Activated T-cell treated with anti-CD3 and anti-CD28 coated beads, Interleukin-2, amount 50 U/mL, for 24 hours (primary cell): ENCODE measurements around the gene ACACA.
A peak's percentile ranks its signal among the peaks of the same experiment; 100 is the strongest.

Source experiments
- DNase-seq: peaks from one replicate; pipeline ENCODE4 v3.0.0-alpha.2; 2020
- H3K27ac Mint-ChIP-seq: 2 replicates; pipeline ENCODE4 v1.8.0; 2020; ENCODE audit warnings: mild to moderate bottlenecking, mixed read lengths
- H3K27me3 Mint-ChIP-seq: 2 replicates; pipeline ENCODE4 v1.8.0; 2020; ENCODE audit warnings: mixed read lengths
- H3K36me3 Mint-ChIP-seq: 2 replicates; pipeline ENCODE4 v1.8.0; 2020; ENCODE audit warnings: low read depth, mixed read lengths
- H3K4me1 Mint-ChIP-seq: 2 replicates; pipeline ENCODE4 v1.8.0; 2020; ENCODE audit warnings: low read depth, mixed read lengths
- H3K4me3 Mint-ChIP-seq: 2 replicates; pipeline ENCODE4 v1.8.0; 2020; ENCODE audit warnings: mild to moderate bottlenecking, moderate library complexity, mixed read lengths
- H3K9me3 Mint-ChIP-seq: 2 replicates; pipeline ENCODE4 v1.8.0; 2020; ENCODE audit warnings: mixed read lengths

The ACACA gene

GRCh38 chr17:37106049-37106448 is 300.6 kb downstream of the ACACA start:
- no peak overlapping the region for H3K4me3 Mint-ChIP-seq
- H3K27ac Mint-ChIP-seq, result no peak overlapping the region
- no peak for DNase-seq
- peaks cover 84% of the 10 kb centered on the region for H3K36me3 Mint-ChIP-seq
- H3K4me1 Mint-ChIP-seq, result no peaks in the 10 kb centered on the region
- H3K9me3 Mint-ChIP-seq, result no peaks in the 10 kb centered on the region
- no peaks in the 10 kb centered on the region for H3K27me3 Mint-ChIP-seq

GRCh38 chr17:37103231-37103630 is 303.4 kb downstream of the ACACA start:
- Mint-ChIP-seq H3K9me3 (no peaks in the 10 kb centered on the region), H3K27ac (no peak overlapping the region), H3K4me3 (no peak overlapping the region), H3K27me3 (no peaks in the 10 kb centered on the region), H3K4me1 (no peaks in the 10 kb centered on the region), H3K36me3 (peaks cover 77% of the 10 kb centered on the region)
- no peak for DNase-seq

GRCh38 chr17:37101306-37101705 is 305.3 kb downstream of the ACACA start:
- H3K9me3 Mint-ChIP-seq, result no peaks in the 10 kb centered on the region
- no peak overlapping the region for H3K27ac Mint-ChIP-seq
- DNase-seq, result no peak
- H3K27me3 Mint-ChIP-seq, result no peaks in the 10 kb centered on the region
- H3K4me3 Mint-ChIP-seq, result no peak overlapping the region
- no peaks in the 10 kb centered on the region for H3K4me1 Mint-ChIP-seq
- H3K36me3 Mint-ChIP-seq, result peaks cover 79% of the 10 kb centered on the region

GRCh38 chr17:37100231-37100630 is 306.4 kb downstream of the ACACA start:
- no peak overlapping the region for H3K4me3 Mint-ChIP-seq
- H3K4me1 Mint-ChIP-seq, result no peaks in the 10 kb centered on the region
- H3K27me3 Mint-ChIP-seq, result no peaks in the 10 kb centered on the region
- H3K36me3 Mint-ChIP-seq, result peaks cover 81% of the 10 kb centered on the region
- no peak overlapping the region for H3K27ac Mint-ChIP-seq
- no peak for DNase-seq
- no peaks in the 10 kb centered on the region for H3K9me3 Mint-ChIP-seq

- Mint-ChIP-seq H3K36me3 (peaks cover 83% of the 10 kb centered on the region), H3K4me3 (no peak overlapping the region), H3K9me3 (no peaks in the 10 kb centered on the region), H3K27ac (peak overlapping the region; percentile 0), H3K4me1 (no peaks in the 10 kb centered on the region), H3K27me3 (no peaks in the 10 kb centered on the region)
- DNase-seq, result no peak
These were observed 307.5 kb downstream of the ACACA start for GRCh38 chr17:37098910-37099664.

- H3K4me3 Mint-ChIP-seq, result no peak overlapping the region
- DNase-seq, result no peak
- H3K27me3 Mint-ChIP-seq, result no peaks in the 10 kb centered on the region
- H3K27ac Mint-ChIP-seq, result no peak overlapping the region
- peaks cover 85% of the 10 kb centered on the region for H3K36me3 Mint-ChIP-seq
- no peaks in the 10 kb centered on the region for H3K4me1 Mint-ChIP-seq
- H3K9me3 Mint-ChIP-seq, result no peaks in the 10 kb centered on the region
These were observed 308.5 kb downstream of the ACACA start for GRCh38 chr17:37098152-37098551.

GRCh38 chr17:37097154-37097553 is 309.5 kb downstream of the ACACA start:
- no peak overlapping the region for H3K4me3 Mint-ChIP-seq
- no peak for DNase-seq
- peaks cover 5% of the 10 kb centered on the region for H3K4me1 Mint-ChIP-seq
- H3K9me3 Mint-ChIP-seq, result no peaks in the 10 kb centered on the region
- H3K27ac Mint-ChIP-seq, result no peak overlapping the region
- H3K36me3 Mint-ChIP-seq, result peaks cover 87% of the 10 kb centered on the region
- no peaks in the 10 kb centered on the region for H3K27me3 Mint-ChIP-seq

GRCh38 chr17:37096071-37096470 is 310.6 kb downstream of the ACACA start:
- DNase-seq, result no peak
- H3K4me1 Mint-ChIP-seq, result peaks cover 11% of the 10 kb centered on the region
- H3K27me3 Mint-ChIP-seq, result no peaks in the 10 kb centered on the region
- H3K9me3 Mint-ChIP-seq, result no peaks in the 10 kb centered on the region
- no peak overlapping the region for H3K27ac Mint-ChIP-seq
- H3K36me3 Mint-ChIP-seq, result peaks cover 88% of the 10 kb centered on the region
- H3K4me3 Mint-ChIP-seq, result no peak overlapping the region

- DNase-seq, result no peak
- Mint-ChIP-seq H3K27ac (no peak overlapping the region), H3K9me3 (no peaks in the 10 kb centered on the region), H3K4me1 (peaks cover 28% of the 10 kb centered on the region), H3K36me3 (peaks cover 91% of the 10 kb centered on the region), H3K27me3 (no peaks in the 10 kb centered on the region), H3K4me3 (no peak overlapping the region)
These were observed 312.2 kb downstream of the ACACA start for GRCh38 chr17:37094391-37094790.

- H3K27me3 Mint-ChIP-seq, result no peaks in the 10 kb centered on the region
- no peaks in the 10 kb centered on the region for H3K9me3 Mint-ChIP-seq
- DNase-seq, result no peak
- peaks cover 95% of the 10 kb centered on the region for H3K36me3 Mint-ChIP-seq
- peak overlapping the region; percentile 22 for H3K27ac Mint-ChIP-seq
- H3K4me1 Mint-ChIP-seq, result peaks cover 42% of the 10 kb centered on the region
- H3K4me3 Mint-ChIP-seq, result no peak overlapping the region
These were observed 313.9 kb downstream of the ACACA start for GRCh38 chr17:37092701-37093100.

GRCh38 chr17:37092071-37092470 is 314.6 kb downstream of the ACACA start:
- Mint-ChIP-seq H3K36me3 (peaks cover 95% of the 10 kb centered on the region), H3K4me3 (no peak overlapping the region), H3K27me3 (no peaks in the 10 kb centered on the region), H3K27ac (no peak overlapping the region), H3K4me1 (peaks cover 43% of the 10 kb centered on the region), H3K9me3 (no peaks in the 10 kb centered on the region)
- DNase-seq, result no peak

- DNase-seq, result no peak
- Mint-ChIP-seq H3K36me3 (peaks cover 95% of the 10 kb centered on the region), H3K4me3 (no peak overlapping the region), H3K9me3 (no peaks in the 10 kb centered on the region), H3K27ac (peak overlapping the region; percentile 88), H3K4me1 (peaks cover 43% of the 10 kb centered on the region), H3K27me3 (no peaks in the 10 kb centered on the region)
These were observed 315.7 kb downstream of the ACACA start for GRCh38 chr17:37090941-37091340.

- peaks cover 95% of the 10 kb centered on the region for H3K36me3 Mint-ChIP-seq
- H3K4me3 Mint-ChIP-seq, result peak overlapping the region; percentile 2
- H3K9me3 Mint-ChIP-seq, result no peaks in the 10 kb centered on the region
- peak overlapping the region; percentile 88 for H3K27ac Mint-ChIP-seq
- peak; percentile 46 for DNase-seq
- peaks cover 43% of the 10 kb centered on the region for H3K4me1 Mint-ChIP-seq
- no peaks in the 10 kb centered on the region for H3K27me3 Mint-ChIP-seq
These were observed 316.7 kb downstream of the ACACA start for GRCh38 chr17:37089956-37090355.

GRCh38 chr17:37088913-37089312 is 317.7 kb downstream of the ACACA start:
- peaks cover 93% of the 10 kb centered on the region for H3K36me3 Mint-ChIP-seq
- H3K4me1 Mint-ChIP-seq, result peaks cover 43% of the 10 kb centered on the region
- H3K9me3 Mint-ChIP-seq, result no peaks in the 10 kb centered on the region
- peak overlapping the region; percentile 83 for H3K27ac Mint-ChIP-seq
- no peak for DNase-seq
- H3K27me3 Mint-ChIP-seq, result no peaks in the 10 kb centered on the region
- H3K4me3 Mint-ChIP-seq, result no peak overlapping the region

GRCh38 chr17:37088459-37088858 is 318.2 kb downstream of the ACACA start:
- Mint-ChIP-seq H3K4me3 (no peak overlapping the region), H3K4me1 (peaks cover 43% of the 10 kb centered on the region), H3K9me3 (no peaks in the 10 kb centered on the region), H3K27me3 (no peaks in the 10 kb centered on the region), H3K27ac (peak overlapping the region; percentile 52), H3K36me3 (peaks cover 91% of the 10 kb centered on the region)
- DNase-seq, result no peak

- no peak overlapping the region for H3K4me3 Mint-ChIP-seq
These were observed 319.0 kb downstream of the ACACA start for GRCh38 chr17:37087683-37088082.

More at GRCh38 chr17:37087683-37088082, 319.0 kb downstream of the ACACA start:
- H3K9me3 Mint-ChIP-seq, result no peaks in the 10 kb centered on the region
- DNase-seq, result no peak
- no peak overlapping the region for H3K27ac Mint-ChIP-seq
- peaks cover 86% of the 10 kb centered on the region for H3K36me3 Mint-ChIP-seq
- H3K27me3 Mint-ChIP-seq, result no peaks in the 10 kb centered on the region
- H3K4me1 Mint-ChIP-seq, result peaks cover 43% of the 10 kb centered on the region
